Measurements from ENCODE around the gene BSND.

DNA sequence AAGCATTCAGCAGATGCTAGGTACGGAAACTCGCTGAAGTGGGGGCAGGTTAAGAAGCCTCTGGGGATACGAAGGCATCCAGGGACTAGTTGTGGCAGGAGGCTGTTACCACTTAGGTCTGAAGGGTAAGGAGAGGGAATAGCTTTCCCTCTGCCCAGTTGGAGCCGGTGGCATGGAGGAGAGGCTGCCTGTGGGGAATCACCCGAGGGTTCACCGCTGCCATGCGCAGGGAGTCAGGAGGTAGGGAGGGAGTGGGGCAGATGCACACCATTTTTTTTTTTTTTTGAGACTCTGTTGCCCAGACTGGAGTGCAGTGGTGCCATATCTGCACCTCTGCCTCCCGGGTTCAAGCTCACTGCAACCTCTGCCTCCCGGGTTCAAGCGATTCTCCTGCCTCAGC, 46.7 kb downstream of the BSND start:
- TF ChIP-seq CTCF (IDR thresholded peaks at IDR 0.05), result no peak
- TF ChIP-seq EP300 (IDR thresholded peaks at IDR 0.05), result no peak
- TF ChIP-seq POLR2A (IDR thresholded peaks at IDR 0.05), result no peak

All from stomach (tissue), 4 donors.